Upper lobe of right lung (tissue), 1 donor: ENCODE data around the gene ZNF574. TPM values are rescaled to one million over a fixed set of nuclear protein-coding genes. Genes with fewer than 3 reads are reported as not detected.

Experiments used
- ATAC-seq: fragments of 200-7000 bp; cut with Tn5 transposase; one replicate; pipeline ENCODE4 v1.9.1; 2020; ENCODE audit warnings: mild to moderate bottlenecking, moderate library complexity
- DNase-seq: peaks from one replicate; pipeline ENCODE4 v3.0.0-alpha.2; 2020
- H3K27ac ChIP-seq: fragments of 200-600 bp; one replicate; pipeline ENCODE4 v1.8.0; 2022
- H3K27me3 ChIP-seq: fragments of 200-600 bp; one replicate; pipeline ENCODE4 v1.8.0; 2022; ENCODE audit warnings: mild to moderate bottlenecking
- H3K36me3 ChIP-seq: fragments of 200-600 bp; one replicate; pipeline ENCODE4 v1.8.0; 2022
- H3K4me1 ChIP-seq: fragments of 200-600 bp; one replicate; pipeline ENCODE4 v1.8.0; 2022
- H3K4me3 ChIP-seq: fragments of 200-600 bp; one replicate; pipeline ENCODE4 v1.8.0; 2022; ENCODE audit warnings: mild to moderate bottlenecking
- H3K9me3 ChIP-seq: fragments of 200-600 bp; one replicate; pipeline ENCODE4 v1.8.0; 2022
- intact Hi-C: fragments of 100-400 bp; cut with DNase I; formaldehyde crosslinking; loops from one replicate; pipeline ENCODE4 v1.11.0; 2022
- total RNA-seq: library from RNA; stranded (reverse); fragmentation: NEBNext Ultra II Directional; extraction: Animal tissue kit (Norgen Biotek cat#: 25700); gene quantifications from one replicate; pipeline ENCODE4 v1.2.1, GENCODE V29; 2021
- TF ChIP-seq, protein P1 (sequence below): fragments of 200-600 bp; IDR thresholded peaks from one replicate; pipeline ENCODE4 v1.8.0; 2022; ENCODE audit warnings: antibody characterized with exemption
- donor health status: DM: no; HTN: yes; CAD: no; lungs with severe emphysema.

Gene ZNF574
- total RNA-seq, 1 donor from 2014 or later, result 13.6 TPM

DNA sequence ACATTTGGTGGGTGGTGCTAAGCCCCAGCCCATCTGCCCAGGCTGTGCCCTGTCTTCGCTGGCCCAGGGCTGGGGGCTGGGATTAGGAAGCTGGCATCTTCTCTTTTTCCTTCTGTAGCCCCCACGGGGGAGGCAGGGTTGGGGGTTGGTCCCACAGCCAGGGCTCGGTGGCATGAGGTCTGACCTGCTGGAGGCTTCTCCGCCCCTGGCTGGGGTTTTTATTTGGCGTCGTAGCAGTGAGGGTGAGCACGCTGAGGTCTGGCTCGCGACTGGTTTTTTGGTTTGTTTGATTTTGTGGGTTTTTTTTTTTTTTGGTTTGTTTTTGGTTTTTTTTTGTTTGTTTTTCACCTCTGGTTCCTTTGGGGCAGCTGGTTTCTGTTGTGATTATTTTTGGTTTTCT lies 14.7 kb downstream of the ZNF574 start:
- DNase-seq (no peak), ATAC-seq (no peak)
- no peak overlapping the region for H3K4me3 ChIP-seq
- TF ChIP-seq, protein P1, sequence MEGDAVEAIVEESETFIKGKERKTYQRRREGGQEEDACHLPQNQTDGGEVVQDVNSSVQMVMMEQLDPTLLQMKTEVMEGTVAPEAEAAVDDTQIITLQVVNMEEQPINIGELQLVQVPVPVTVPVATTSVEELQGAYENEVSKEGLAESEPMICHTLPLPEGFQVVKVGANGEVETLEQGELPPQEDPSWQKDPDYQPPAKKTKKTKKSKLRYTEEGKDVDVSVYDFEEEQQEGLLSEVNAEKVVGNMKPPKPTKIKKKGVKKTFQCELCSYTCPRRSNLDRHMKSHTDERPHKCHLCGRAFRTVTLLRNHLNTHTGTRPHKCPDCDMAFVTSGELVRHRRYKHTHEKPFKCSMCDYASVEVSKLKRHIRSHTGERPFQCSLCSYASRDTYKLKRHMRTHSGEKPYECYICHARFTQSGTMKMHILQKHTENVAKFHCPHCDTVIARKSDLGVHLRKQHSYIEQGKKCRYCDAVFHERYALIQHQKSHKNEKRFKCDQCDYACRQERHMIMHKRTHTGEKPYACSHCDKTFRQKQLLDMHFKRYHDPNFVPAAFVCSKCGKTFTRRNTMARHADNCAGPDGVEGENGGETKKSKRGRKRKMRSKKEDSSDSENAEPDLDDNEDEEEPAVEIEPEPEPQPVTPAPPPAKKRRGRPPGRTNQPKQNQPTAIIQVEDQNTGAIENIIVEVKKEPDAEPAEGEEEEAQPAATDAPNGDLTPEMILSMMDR, result no peak
- H3K4me1 ChIP-seq, result peaks cover 16% of the 10 kb centered on the region
- intact Hi-C loops, result no loop called here
- H3K36me3 ChIP-seq, result no peaks in the 10 kb centered on the region
- no peaks in the 10 kb centered on the region for H3K27me3 ChIP-seq
- H3K9me3 ChIP-seq, result no peaks in the 10 kb centered on the region
- no peak overlapping the region for H3K27ac ChIP-seq

DNA sequence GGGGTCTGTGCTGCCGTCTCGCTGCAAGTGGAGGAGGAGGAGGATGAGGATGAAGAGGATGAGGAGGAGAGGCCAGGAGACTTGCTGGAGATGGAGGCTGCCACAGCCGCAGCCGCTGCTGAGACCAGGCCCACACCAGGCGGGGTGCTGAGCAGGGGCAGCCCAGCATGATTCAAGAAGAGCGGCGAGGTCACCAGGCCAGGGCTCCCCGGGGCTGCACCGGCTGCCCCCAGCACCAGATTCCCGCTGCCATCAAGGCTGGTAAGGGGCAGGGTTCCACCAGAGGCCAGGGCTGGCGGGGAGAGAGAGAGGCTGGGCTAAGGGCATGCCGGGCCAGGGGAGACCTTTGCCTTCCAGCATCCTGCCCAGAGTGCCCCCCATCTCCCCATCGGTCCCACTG lies 15.3 kb downstream of the ZNF574 start:
- Histone ChIP-seq H3K9me3 (no peaks in the 10 kb centered on the region), H3K4me3 (no peak overlapping the region), H3K4me1 (peaks cover 16% of the 10 kb centered on the region), H3K27ac (no peak overlapping the region), H3K36me3 (no peaks in the 10 kb centered on the region), H3K27me3 (no peaks in the 10 kb centered on the region)
- ATAC-seq (no peak), DNase-seq (no peak)
- TF ChIP-seq, protein P1, result no peak
- intact Hi-C loops, result no loop called here

DNA sequence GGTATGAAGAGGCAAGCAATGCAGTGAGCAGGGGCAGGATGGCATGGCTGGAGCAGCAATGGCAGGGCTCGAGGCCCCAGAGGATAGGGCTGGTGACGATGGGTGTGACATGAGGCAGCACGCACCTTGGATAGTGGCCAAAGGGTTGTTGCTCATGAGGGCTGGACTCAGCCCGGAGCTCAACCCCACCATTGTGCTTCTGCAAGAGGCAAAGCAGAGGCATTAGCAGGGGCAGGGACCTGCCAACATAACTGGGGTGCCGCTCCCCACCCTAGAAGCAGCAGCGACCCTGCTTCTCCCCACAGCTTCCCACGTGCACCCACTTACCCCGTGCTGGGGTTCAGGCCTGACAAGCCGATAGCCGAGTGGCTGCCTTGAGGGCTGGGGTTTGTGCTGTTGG lies 15.8 kb downstream of the ZNF574 start:
- ATAC-seq, result no peak
- TF ChIP-seq, protein P1, result no peak
- Histone ChIP-seq H3K27ac (no peak overlapping the region), H3K36me3 (no peaks in the 10 kb centered on the region), H3K4me1 (peaks cover 16% of the 10 kb centered on the region), H3K9me3 (no peaks in the 10 kb centered on the region), H3K4me3 (no peak overlapping the region), H3K27me3 (no peaks in the 10 kb centered on the region)
- intact Hi-C loops, result no loop called here
- DNase-seq, result no peak

DNA sequence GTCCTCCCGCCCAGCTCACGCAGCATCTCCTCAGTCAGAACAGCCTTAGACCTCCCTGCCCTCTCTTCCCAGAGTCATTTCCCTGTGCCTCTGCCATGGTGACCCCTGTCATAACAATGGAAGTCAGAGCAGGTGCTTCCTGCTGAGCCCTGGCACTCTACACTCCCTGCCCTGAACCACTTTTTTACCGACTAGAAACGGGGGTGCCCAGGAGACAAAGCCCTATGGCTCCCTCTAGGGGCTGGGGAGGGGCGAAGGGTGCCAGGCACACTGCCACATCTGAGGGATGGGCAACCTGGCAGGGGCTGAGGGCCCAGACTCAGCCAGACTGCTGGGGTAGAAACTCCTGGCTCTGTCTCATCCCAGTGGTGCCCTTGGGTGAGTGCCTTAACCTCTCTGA lies 16.4 kb downstream of the ZNF574 start:
- H3K4me3 ChIP-seq, result no peak overlapping the region
- peak; percentile 46 for ATAC-seq
- H3K36me3 ChIP-seq, result no peaks in the 10 kb centered on the region
- TF ChIP-seq, protein P1, result peak; percentile 43
- H3K27me3 ChIP-seq, result no peaks in the 10 kb centered on the region
- intact Hi-C loops, result no loop called here
- DNase-seq, result no peak
- no peaks in the 10 kb centered on the region for H3K9me3 ChIP-seq
- H3K27ac ChIP-seq, result no peak overlapping the region
- peaks cover 16% of the 10 kb centered on the region for H3K4me1 ChIP-seq

DNA sequence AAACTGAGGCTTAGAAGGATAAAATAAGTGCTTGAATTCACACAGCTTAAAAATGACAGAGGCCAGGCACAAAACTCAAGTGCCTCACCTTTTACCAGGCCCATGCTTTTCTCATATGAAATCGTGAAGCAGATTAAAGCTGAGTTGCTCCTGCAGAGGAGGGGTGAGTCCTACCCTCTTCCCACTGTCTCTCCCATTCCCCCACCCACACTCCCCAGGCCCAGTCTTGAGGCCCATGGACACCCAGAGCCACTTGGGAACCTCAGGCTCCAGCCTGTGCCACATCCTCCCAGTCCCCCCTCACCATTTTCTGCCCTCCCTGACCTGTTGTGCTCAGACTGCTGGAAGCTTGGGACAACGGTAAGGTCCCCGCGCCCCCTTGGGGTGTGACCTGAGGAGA lies 17.5 kb downstream of the ZNF574 start:
- TF ChIP-seq, protein P1, result no peak
- Histone ChIP-seq H3K27ac (no peak overlapping the region), H3K27me3 (no peaks in the 10 kb centered on the region), H3K4me3 (no peak overlapping the region), H3K36me3 (no peaks in the 10 kb centered on the region), H3K4me1 (peaks cover 15% of the 10 kb centered on the region), H3K9me3 (no peaks in the 10 kb centered on the region)
- DNase-seq, result no peak
- ATAC-seq, result no peak
- intact Hi-C loops, result no loop called here

DNA sequence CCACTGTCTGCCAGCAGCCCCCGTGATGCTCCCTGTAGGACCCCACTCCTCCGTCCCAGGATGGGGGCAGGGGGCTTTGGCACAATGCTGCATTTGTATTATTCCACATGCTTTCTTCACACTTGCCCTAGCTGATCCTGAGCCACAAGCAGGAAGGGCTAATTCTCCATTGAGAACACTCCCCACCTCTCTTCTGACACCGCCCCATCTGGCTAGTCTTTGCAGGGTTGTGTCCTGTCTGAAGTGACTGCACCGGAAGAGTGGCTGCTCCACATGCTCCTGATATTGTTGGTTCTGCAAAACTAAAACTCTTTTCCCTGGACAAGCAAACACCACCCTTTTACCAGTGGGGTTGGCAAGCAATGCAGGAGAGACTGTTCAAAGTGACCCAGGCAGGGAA lies 18.0 kb downstream of the ZNF574 start:
- Histone ChIP-seq H3K36me3 (no peaks in the 10 kb centered on the region), H3K4me3 (no peak overlapping the region), H3K9me3 (no peaks in the 10 kb centered on the region), H3K27ac (no peak overlapping the region), H3K4me1 (peaks cover 11% of the 10 kb centered on the region), H3K27me3 (no peaks in the 10 kb centered on the region)
- ATAC-seq (peak; percentile 25), DNase-seq (no peak)
- intact Hi-C loops, result no loop called here
- TF ChIP-seq, protein P1, result no peak
